B cell (primary cell): ENCODE measurements around the gene CALML5. TPM values are rescaled to one million over a fixed set of nuclear protein-coding genes. Genes with fewer than 3 reads are reported as not detected.

ENCODE experiments used
- ATAC-seq: fragments of 200-7000 bp; cut with Tn5 transposase; one replicate; pipeline ENCODE4 v1.10.0; 2021; ENCODE audit warnings: low read depth, mild to moderate bottlenecking, moderate number of reproducible peaks, moderate library complexity
- CTCF ChIA-PET: fragments of 350-600 bp; sonication (Branson Sonifier 250); formaldehyde crosslinking; loops from one replicate; lab custom pipeline; 2021; ENCODE audit warnings: antibody characterized with exemption, inconsistent platforms; lab: Charles Lee
- POLR2A ChIA-PET: fragments of 350-600 bp; sonication (Branson Sonifier 250); formaldehyde crosslinking; loops from one replicate; lab custom pipeline; 2021; ENCODE audit warnings: antibody characterized with exemption; lab: Charles Lee
- DNase-seq: peaks from one replicate; pipeline ENCODE4 v3.0.0; 2013
- H2AFZ ChIP-seq: 2 replicates; pipeline ENCODE4 v1.6.1; 2012; ENCODE audit warnings: mild to moderate bottlenecking, low read depth, low read length; ENCODE audit not compliant: insufficient read depth, poor library complexity, severe bottlenecking
- H3K27ac ChIP-seq, 2 donors: 1 replicate in 1 of 2; 2 replicates in 1 of 2; pipeline ENCODE4 v1.5.1; 2012 to 2013; ENCODE audit warnings: low read length in 2 of 2, mild to moderate bottlenecking in 2 of 2, moderate library complexity in 1 of 2
- H3K27me3 ChIP-seq, 4 experiments: fragments of 200-600 bp in 1 of 4; sonication (generic) in 1 of 4; replicated peaks in 1 of 4; 1 replicate in 2 of 4; 2 replicates in 2 of 4; pipeline versions ENCODE4 v1.6.1 to v1.7.0; 2013 to 2016; ENCODE audit warnings: low read length in 3 of 4, mild to moderate bottlenecking in 2 of 4, mixed read lengths in 1 of 4, moderate library complexity in 1 of 4; ENCODE audit not compliant: insufficient read depth in 4 of 4, control insufficient read depth in 3 of 4; ENCODE audit errors: control extremely low read depth in 1 of 4
- H3K36me3 ChIP-seq, 2 experiments: replicated peaks in 1 of 2; 1 replicate in 1 of 2; 2 replicates in 1 of 2; pipeline versions ENCODE4 v1.6.1 to v1.7.1; 2013; ENCODE audit warnings: low read length in 1 of 2; ENCODE audit not compliant: insufficient read depth in 2 of 2, control insufficient read depth in 1 of 2; ENCODE audit errors: control extremely low read depth in 1 of 2, extremely low read depth in 1 of 2
- H3K4me1 ChIP-seq, 2 donors: fragments of 200-600 bp in 1 of 2; sonication (generic) in 1 of 2; 1 replicate in 1 of 2; 2 replicates in 1 of 2; pipeline versions ENCODE4 v1.5.1 to v1.6.1; 2013 to 2017; ENCODE audit warnings: low read length in 2 of 2; ENCODE audit not compliant: control insufficient read depth in 2 of 2, insufficient read depth in 2 of 2
- H3K4me2 ChIP-seq: replicated peaks from 2 replicates; pipeline ENCODE3; 2012; ENCODE audit warnings: mild to moderate bottlenecking, low read depth, low read length; ENCODE audit not compliant: poor library complexity, severe bottlenecking
- H3K4me3 ChIP-seq, 5 experiments: fragments of 200-600 bp in 1 of 5; sonication (generic) in 1 of 5; 1 replicate in 3 of 5; 2 replicates in 2 of 5; pipeline versions ENCODE4 v1.5.1 to v1.7.0; 2011 to 2016; ENCODE audit warnings: low read length in 4 of 5, mild to moderate bottlenecking in 4 of 5, low read depth in 2 of 5, control low read depth in 1 of 5, moderate library complexity in 1 of 5; ENCODE audit not compliant: insufficient read depth in 1 of 5; ENCODE audit errors: control extremely low read depth in 1 of 5, extremely low read depth in 1 of 5
- H3K79me2 ChIP-seq: fragments of 200-600 bp; sonication (generic); one replicate; pipeline ENCODE4 v1.6.0; 2016; ENCODE audit warnings: low read length; ENCODE audit not compliant: control insufficient read depth, insufficient read depth
- H3K9ac ChIP-seq: fragments of 200-600 bp; sonication (generic); 2 replicates; pipeline ENCODE4 v1.6.1; 2017; ENCODE audit warnings: mild to moderate bottlenecking, low read length, moderate library complexity
- H3K9me3 ChIP-seq, 3 donors: one replicate each; pipeline versions ENCODE4 v1.6.1 to v1.7.1; 2013; ENCODE audit warnings: low read length in 2 of 3; ENCODE audit not compliant: control insufficient read depth in 2 of 3, insufficient read depth in 1 of 3; ENCODE audit errors: control extremely low read depth in 1 of 3
- H4K20me1 ChIP-seq: 2 replicates; pipeline ENCODE4 v1.6.0; 2012; ENCODE audit warnings: mild to moderate bottlenecking, low read length; ENCODE audit not compliant: insufficient read depth, control insufficient read depth, poor library complexity, severe bottlenecking
- H3K27ac Mint-ChIP-seq: one replicate; pipeline ENCODE4 v1.8.0; 2021; ENCODE audit warnings: mixed read lengths
- H3K27me3 Mint-ChIP-seq: one replicate; pipeline ENCODE4 v1.8.0; 2021; ENCODE audit warnings: mixed read lengths
- H3K4me1 Mint-ChIP-seq: one replicate; pipeline ENCODE4 v1.8.0; 2021; ENCODE audit warnings: mixed read lengths
- H3K4me3 Mint-ChIP-seq: one replicate; pipeline ENCODE4 v1.8.0; 2021; ENCODE audit warnings: mixed read lengths
- H3K9me3 Mint-ChIP-seq: one replicate; pipeline ENCODE4 v1.8.0; 2022; ENCODE audit warnings: mixed read lengths; ENCODE audit not compliant: insufficient read depth
- EZH2 ChIP-seq: IDR thresholded peaks from 2 replicates; pipeline ENCODE4 v1.6.1; 2012; ENCODE audit warnings: borderline replicate concordance, low read depth, mild to moderate bottlenecking, moderate library complexity, low read length; ENCODE audit not compliant: insufficient read depth, poor library complexity, severe bottlenecking
- WGBS: methylation state at CpG from one replicate; pipeline ENCODE4 v1.1.5; 2013; ENCODE audit warnings: missing lambda C conversion rate; ENCODE audit not compliant: insufficient coverage; 5-methylcytosine and 5-hydroxymethylcytosine counted together
- intact Hi-C: fragments of 100-400 bp; cut with micrococcal nuclease; formaldehyde crosslinking; loops from one replicate; pipeline ENCODE4 v1.10.0; 2022
- polyA minus RNA-seq: library from RNA; depleted of rRNA, polyadenylated mRNA; stranded (reverse); fragments of >200 nt; gene quantifications from 2 replicates; pipeline ENCODE4 v1.2.3, GENCODE V29; 2012
- polyA plus RNA-seq: library from polyadenylated mRNA; depleted of rRNA; stranded (reverse); fragments of >200 nt; gene quantifications from 2 replicates; pipeline ENCODE4 v1.2.3, GENCODE V29; 2012
- total RNA-seq, 2 donors: library from RNA; stranded (reverse); fragments of 120-200 nt in 1 of 2; gene quantifications; 1 replicate in 1 of 2; 2 replicates in 1 of 2; pipeline versions ENCODE4 v1.2.3 to v1.2.4, GENCODE V29; 2013 to 2022
- TF ChIP-seq, protein P1 (sequence below): fragments of 200-600 bp; IDR thresholded peaks from one replicate; pipeline ENCODE4 v1.8.0; 2022; ENCODE audit warnings: antibody characterized with exemption, mild to moderate bottlenecking

The CALML5 gene, protein sequence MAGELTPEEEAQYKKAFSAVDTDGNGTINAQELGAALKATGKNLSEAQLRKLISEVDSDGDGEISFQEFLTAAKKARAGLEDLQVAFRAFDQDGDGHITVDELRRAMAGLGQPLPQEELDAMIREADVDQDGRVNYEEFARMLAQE
- total RNA-seq (not detected in 2 replicates), polyA plus RNA-seq (not detected in 2 replicates), polyA minus RNA-seq (not detected in 2 replicates)
- not detected for total RNA-seq (2013)

DNA sequence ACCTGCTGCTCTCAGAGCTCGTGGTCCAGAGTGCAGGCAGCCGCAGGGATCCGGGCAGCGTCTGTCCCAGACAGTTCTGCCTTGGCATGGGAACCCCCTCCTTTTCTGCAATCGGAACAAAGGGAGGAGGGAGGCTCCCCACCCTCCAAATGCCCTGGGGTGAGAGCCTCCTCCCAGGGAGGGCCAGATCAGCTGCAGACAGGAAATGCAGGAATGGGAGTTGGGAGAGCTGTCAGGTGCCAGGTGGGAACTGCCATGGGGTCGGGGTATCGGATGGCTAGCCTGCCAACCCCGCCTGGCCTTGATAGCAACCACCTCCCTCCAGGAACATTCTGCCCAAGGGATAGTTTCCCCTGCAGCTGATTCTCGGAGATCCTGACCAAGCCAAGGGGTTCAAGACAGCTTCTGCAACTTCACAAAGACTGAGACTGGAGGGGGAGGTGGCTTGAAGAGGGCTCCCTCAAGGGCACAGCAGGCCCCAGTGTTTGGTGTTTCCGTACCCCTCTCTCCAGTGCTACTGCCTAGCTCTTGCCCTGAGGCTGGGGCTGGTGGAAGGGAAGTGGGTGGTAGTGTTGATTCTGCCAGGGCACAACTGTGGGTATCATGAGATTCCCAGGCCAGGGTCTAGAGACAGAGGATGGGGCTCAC, at the start of gene CALML5:
Gene CALML5, minus strand, starts transcription at position 78 of the 648 bp plus-strand sequence. CDS start 132 bp downstream, outside the sequence.
- H3K27me3 Mint-ChIP-seq = peaks cover 9% of the 10 kb centered on the region

More for the DNA sequence above, at the start of gene CALML5:
- no peak for DNase-seq
- 95% methylated on average over 8 of the region's 10 CpGs for WGBS
- Mint-ChIP-seq H3K27ac (no peak within 1 kb of the TSS), H3K9me3 (no peaks in the 10 kb centered on the region), H3K4me1 (no peaks in the 10 kb centered on the region), H3K4me3 (no peak within 1 kb of the TSS)
- ChIA-PET CTCF (interaction anchor here (1.4 kb wide), 1 partner anchor 123 kb away, joined by 4 read pairs; no protein-coding TSS in a partner anchor), POLR2A (no interaction called here)
- H3K4me1 ChIP-seq = no peaks in the 10 kb centered on the region
- H3K9me3 ChIP-seq = no peaks in the 10 kb centered on the region
- H3K79me2 ChIP-seq = no peaks in the 10 kb centered on the region
- no peak within 1 kb of the TSS for H3K27ac ChIP-seq
- H3K4me2 ChIP-seq = no peak within 1 kb of the TSS
- no peaks in the 10 kb centered on the region for H3K36me3 ChIP-seq
- H3K27me3 ChIP-seq = peaks cover 0 to 2% (median 0%) of the 10 kb centered on the region in 4 experiments
- ATAC-seq = no peak
- intact Hi-C loops = no loop called here
- H3K4me3 ChIP-seq = no peak within 1 kb of the TSS
- H3K9ac ChIP-seq = no peak within 1 kb of the TSS
- H4K20me1 ChIP-seq = no peaks in the 10 kb centered on the region
- TF ChIP-seq, protein P1, sequence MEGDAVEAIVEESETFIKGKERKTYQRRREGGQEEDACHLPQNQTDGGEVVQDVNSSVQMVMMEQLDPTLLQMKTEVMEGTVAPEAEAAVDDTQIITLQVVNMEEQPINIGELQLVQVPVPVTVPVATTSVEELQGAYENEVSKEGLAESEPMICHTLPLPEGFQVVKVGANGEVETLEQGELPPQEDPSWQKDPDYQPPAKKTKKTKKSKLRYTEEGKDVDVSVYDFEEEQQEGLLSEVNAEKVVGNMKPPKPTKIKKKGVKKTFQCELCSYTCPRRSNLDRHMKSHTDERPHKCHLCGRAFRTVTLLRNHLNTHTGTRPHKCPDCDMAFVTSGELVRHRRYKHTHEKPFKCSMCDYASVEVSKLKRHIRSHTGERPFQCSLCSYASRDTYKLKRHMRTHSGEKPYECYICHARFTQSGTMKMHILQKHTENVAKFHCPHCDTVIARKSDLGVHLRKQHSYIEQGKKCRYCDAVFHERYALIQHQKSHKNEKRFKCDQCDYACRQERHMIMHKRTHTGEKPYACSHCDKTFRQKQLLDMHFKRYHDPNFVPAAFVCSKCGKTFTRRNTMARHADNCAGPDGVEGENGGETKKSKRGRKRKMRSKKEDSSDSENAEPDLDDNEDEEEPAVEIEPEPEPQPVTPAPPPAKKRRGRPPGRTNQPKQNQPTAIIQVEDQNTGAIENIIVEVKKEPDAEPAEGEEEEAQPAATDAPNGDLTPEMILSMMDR = no peak
- TF ChIP-seq EZH2 = no peak
- H2AFZ ChIP-seq = no peak within 1 kb of the TSS
